GM12873 (cell line): ENCODE measurements around the gene SET.

ENCODE experiments used
- TF ChIP-seq, protein P1 (sequence below): IDR thresholded peaks from 2 replicates; pipeline ENCODE4 v1.5.1; 2012; ENCODE audit warnings: low read depth, mild to moderate bottlenecking, moderate library complexity, low read length, control low read depth; ENCODE audit not compliant: insufficient read depth; ENCODE audit errors: missing control alignments

The SET gene

DNA sequence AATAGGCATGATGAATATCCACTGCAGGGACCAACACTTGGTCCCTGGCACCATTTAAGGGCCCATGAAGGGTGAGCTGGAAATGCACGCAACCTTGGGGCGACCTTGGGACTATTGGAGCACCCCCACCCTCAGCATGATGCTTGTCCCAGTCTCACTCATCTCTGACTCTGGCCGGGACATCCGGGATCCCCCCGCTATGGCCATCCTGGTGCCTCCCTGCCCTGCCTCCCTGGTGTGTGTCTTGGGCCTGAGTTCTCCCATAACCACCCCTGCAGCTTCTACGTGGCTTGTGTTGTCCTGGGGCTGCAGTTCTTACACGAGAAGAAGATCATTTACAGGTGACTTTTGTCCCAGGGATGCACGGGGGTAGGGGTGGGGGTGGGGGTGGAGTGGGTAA lies 29.0 kb downstream of the SET start:
- TF ChIP-seq, protein P1, sequence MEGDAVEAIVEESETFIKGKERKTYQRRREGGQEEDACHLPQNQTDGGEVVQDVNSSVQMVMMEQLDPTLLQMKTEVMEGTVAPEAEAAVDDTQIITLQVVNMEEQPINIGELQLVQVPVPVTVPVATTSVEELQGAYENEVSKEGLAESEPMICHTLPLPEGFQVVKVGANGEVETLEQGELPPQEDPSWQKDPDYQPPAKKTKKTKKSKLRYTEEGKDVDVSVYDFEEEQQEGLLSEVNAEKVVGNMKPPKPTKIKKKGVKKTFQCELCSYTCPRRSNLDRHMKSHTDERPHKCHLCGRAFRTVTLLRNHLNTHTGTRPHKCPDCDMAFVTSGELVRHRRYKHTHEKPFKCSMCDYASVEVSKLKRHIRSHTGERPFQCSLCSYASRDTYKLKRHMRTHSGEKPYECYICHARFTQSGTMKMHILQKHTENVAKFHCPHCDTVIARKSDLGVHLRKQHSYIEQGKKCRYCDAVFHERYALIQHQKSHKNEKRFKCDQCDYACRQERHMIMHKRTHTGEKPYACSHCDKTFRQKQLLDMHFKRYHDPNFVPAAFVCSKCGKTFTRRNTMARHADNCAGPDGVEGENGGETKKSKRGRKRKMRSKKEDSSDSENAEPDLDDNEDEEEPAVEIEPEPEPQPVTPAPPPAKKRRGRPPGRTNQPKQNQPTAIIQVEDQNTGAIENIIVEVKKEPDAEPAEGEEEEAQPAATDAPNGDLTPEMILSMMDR, result no peak

DNA sequence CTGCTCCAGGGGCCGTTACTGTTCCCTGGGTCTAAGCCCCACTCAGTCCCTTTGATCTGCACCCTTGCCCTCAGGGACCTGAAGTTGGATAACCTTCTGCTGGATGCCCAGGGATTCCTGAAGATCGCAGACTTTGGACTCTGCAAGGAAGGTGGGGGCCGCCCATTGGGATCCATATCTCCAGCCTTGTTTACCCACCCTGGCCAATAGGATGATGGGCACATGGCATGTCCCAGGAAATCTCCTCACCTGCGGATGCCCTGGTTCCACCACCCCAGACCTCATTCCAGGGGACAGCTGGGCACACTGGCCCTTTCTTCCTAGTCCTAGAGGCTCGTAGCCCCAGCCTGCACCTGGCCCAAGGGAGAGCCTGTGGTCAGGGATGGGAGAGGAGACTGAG lies 29.5 kb downstream of the SET start:
- TF ChIP-seq, protein P1, result no peak

DNA sequence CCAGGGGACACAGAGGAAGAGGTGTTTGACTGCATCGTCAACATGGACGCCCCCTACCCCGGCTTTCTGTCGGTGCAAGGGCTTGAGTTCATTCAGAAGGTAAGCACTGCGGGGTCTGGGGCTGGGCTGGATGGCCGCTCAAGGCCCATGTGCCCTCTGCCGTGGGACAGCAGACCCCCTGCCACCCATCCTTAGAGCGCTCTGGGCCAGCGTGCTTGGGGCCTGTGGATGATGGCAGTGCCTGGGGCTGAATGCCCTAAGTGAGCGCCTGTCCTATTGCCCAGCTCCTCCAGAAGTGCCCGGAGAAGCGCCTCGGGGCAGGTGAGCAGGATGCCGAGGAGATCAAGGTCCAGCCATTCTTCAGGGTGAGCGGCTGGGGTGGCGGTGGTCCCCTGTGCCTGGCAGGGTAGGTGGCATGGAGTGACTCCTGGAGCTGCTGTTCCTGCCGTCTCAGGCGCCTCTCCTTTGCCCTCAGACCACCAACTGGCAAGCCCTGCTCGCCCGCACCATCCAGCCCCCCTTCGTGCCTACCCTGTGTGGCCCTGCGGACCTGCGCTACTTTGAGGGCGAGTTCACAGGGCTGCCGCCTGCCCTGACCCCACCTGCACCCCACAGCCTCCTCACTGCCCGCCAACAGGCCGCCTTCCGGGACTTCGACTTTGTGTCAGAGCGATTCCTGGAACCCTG lies 31.0 kb downstream of the SET start:
- TF ChIP-seq, protein P1, result no peak

DNA sequence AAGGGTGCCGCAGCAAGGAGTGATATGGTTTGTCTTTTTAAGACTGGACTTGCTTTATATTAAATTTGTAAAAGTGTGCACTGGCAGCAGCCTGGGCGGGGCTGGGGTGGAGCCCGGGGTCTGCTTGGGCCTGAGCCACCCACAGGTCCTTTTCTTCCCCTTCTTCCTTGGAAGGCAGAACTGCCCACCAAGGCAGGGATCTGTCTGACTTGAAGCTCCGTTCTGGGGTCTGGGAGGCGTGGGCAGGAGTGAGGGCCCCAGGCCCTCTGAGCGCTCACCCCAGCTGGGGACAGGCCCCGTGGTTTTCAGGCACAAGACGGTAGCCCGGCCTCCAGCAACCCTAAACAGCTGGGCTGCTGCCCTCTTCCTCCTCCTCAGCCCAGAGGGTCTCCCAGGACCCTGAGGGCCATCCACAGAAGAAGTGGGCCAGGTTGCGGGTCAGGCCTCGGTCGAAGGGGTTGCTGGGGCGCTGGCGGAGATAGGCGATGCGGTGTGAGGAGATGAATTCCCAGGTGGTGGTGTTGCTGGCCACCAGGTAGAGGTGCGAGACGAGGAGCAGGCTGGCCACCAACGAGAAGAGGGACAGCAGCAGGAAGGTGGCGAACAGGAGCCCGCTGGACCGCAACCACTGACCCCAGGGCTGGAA lies 31.9 kb downstream of the SET start:
- TF ChIP-seq, protein P1, result no peak

DNA sequence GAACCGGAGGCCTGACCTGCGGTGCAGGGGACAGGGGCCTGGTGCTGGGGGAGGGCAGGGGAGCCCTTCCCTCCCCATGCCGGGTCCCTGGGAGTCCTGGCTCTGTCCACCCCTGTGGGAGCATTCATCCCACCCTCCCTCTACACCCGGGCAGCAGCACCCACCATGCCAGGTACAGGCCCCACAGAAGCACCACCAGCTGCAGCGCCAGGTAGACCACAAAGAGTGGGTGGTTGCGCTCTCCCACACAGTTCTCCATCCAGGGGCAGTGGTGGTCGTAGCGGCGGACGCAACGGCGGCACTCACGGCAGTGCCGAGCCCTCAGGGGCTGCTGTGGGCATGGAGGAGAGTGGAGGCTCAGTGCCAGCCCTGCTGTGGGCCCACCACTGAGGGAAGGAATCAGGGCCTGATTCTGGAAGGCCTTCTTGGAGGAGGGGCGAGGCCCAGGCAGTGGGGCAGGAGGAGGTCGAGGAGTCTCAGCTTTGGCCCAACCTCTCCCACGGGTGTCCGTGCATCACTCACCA lies 32.5 kb downstream of the SET start:
- TF ChIP-seq, protein P1, result no peak

DNA sequence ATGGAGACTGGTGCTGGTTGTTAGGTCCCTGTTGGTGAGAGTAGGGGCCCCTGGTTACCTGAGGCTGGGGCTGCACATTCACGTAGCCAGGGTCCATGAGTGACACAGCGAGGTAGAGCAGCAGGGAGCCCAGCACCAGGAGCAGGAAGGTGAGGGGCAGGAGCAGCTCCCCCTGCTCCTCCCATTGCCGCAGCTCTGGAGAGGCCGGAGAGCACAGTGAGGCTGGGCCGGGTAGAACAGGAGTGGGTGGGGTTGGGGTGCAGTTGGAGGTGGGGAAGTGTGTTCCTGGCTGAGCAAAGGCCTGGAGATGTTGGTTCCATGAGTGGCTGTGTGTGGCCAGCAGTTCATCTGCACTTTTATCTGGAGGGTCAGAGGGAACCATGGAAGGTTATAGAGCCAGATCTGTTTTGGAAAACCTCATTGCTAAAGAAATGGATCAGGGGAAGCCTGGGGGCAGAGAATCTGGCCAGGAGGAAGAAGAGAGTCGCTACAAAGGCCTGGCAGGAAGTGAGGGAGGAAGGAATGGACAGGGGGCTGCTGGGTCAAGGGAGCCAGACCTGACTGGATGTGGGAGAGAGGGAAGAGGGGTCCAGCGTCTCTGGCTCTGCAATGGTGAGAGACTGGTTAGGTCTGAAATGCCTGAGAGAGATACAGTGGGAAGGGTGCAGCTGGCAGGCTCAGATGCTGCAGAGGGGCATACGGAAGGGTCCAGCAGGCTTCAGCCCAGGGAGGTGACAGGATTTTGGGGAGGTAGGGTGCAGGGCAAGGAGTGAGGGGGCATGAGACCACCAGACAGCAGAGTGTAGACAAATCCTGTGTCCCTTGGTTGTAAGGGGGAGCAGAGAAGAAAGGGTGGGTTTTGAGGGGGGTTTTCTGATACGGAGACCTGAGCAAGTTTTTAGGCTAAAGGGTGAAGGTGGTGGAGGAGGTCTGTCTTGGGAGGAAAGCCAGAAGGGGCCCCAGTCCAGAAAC lies 33.6 kb downstream of the SET start:
- TF ChIP-seq, protein P1, result no peak
